H1 (cell line): ENCODE results near the gene TXNDC11.

Source experiments
- ATF3 ChIP-seq: IDR thresholded peaks from 2 replicates; pipeline ENCODE4 v1.6.1; 2011; ENCODE audit warnings: low read depth, mild to moderate bottlenecking, low read length; ENCODE audit not compliant: insufficient read depth
- CEBPB ChIP-seq: IDR thresholded peaks from 2 replicates; pipeline ENCODE4 v1.6.1; 2012; ENCODE audit warnings: low read depth, low read length
- CHD2 ChIP-seq: IDR thresholded peaks from 2 replicates; pipeline ENCODE4 v1.6.1; 2012; ENCODE audit warnings: low read length, improper control_type of control experiment
- CREB1 ChIP-seq: IDR thresholded peaks from 2 replicates; pipeline ENCODE4 v1.6.1; 2012; ENCODE audit warnings: inconsistent platforms
- CTCF ChIP-seq, 3 experiments: IDR thresholded peaks; 1 replicate in 2 of 3; 2 replicates in 1 of 3; pipeline versions ENCODE4 v1.5.1 to v1.6.1; 2011; ENCODE audit warnings: low read length in 3 of 3, mild to moderate bottlenecking in 3 of 3, inconsistent platforms in 2 of 3, low read depth in 1 of 3, moderate library complexity in 1 of 3; ENCODE audit not compliant: insufficient read depth in 1 of 3; ENCODE audit errors: control extremely low read depth in 1 of 3
- JUN ChIP-seq: IDR thresholded peaks from 2 replicates; pipeline ENCODE4 v1.6.1; 2011; ENCODE audit warnings: low read depth, mild to moderate bottlenecking, improper control_type of control experiment, low read length
- POLR2A ChIP-seq, 2 experiments: IDR thresholded peaks; 1 replicate in 1 of 2; 2 replicates in 1 of 2; pipeline ENCODE4 v1.6.1; 2011; ENCODE audit warnings: low read depth in 2 of 2, low read length in 2 of 2, mild to moderate bottlenecking in 2 of 2; ENCODE audit errors: control extremely low read depth in 1 of 2
- SP4 ChIP-seq: IDR thresholded peaks from 2 replicates; pipeline ENCODE4 v1.6.1; 2012; ENCODE audit warnings: low read length, inconsistent platforms
- SUZ12 ChIP-seq: fragments of 200-600 bp; sonication (generic); IDR thresholded peaks from 2 replicates; pipeline ENCODE4 v1.6.1; 2012; ENCODE audit warnings: mild to moderate bottlenecking, inconsistent platforms, low read length, moderate library complexity, mixed read lengths
- TAF1 ChIP-seq: IDR thresholded peaks from 2 replicates; pipeline ENCODE4 v1.6.1; 2011; ENCODE audit warnings: mild to moderate bottlenecking, low read depth, low read length
- TAF7 ChIP-seq: optimal IDR thresholded peaks from 2 replicates; pipeline ENCODE3; 2011; ENCODE audit warnings: low read depth, mild to moderate bottlenecking, inconsistent platforms, low read length, moderate library complexity, borderline replicate concordance
- TBP ChIP-seq: IDR thresholded peaks from 2 replicates; pipeline ENCODE4 v1.6.1; 2011; ENCODE audit warnings: low read depth, low read length, improper control_type of control experiment
- YY1 ChIP-seq: IDR thresholded peaks from 2 replicates; pipeline ENCODE4 v1.6.1; 2011; ENCODE audit warnings: low read depth, mild to moderate bottlenecking, low read length

DNA sequence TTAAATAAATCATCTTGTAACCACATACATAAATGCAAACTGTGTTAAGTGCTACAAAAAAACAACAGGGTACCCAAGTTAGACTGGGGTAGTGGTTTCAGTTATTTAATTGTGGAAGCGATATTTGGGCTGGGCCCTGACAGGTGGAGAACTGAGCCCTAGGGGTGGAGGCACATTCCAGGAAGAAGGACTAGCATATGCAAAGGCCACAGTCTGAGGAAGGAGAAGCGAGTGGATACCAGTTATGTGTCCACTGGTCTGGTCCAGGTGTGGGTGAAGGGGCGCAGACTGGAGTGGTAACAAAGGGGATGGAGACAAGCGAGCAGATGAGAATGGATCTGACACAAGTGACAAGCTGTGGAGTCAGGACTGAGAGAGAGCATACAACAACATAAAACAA, 22.9 kb downstream of the TXNDC11 start:
- TF ChIP-seq JUN (no peak), POLR2A (IDR thresholded peaks at IDR 0.05; ENCODE audit: control extremely low read depth in 1 of 2, low read depth in 2 of 2, low read length in 2 of 2) (no peak), ATF3 (no peak), CHD2 (no peak), TAF1 (no peak), YY1 (no peak), CEBPB (no peak), CREB1 (no peak), CTCF (IDR thresholded peaks at IDR 0.05; ENCODE audit: control extremely low read depth in 1 of 3, insufficient read depth in 1 of 3, low read depth in 1 of 3, low read length in 3 of 3) (no peak), TBP (no peak), TAF7 (no peak), SUZ12 (no peak), SP4 (no peak)
